Parathyroid adenoma (tissue), 2 donors: ENCODE measurements around the gene CRYBG1.

Source experiments
- H2AFZ ChIP-seq: fragments of 300-600 bp; sonication (generic); one replicate; pipeline ENCODE4 v1.7.0; 2017; ENCODE audit warnings: antibody characterized with exemption, mild to moderate bottlenecking
- H3K27ac ChIP-seq: fragments of 300-600 bp; sonication (generic); one replicate; pipeline ENCODE4 v1.7.0; 2017
- H3K27me3 ChIP-seq: fragments of 300-600 bp; sonication (generic); one replicate; pipeline ENCODE4 v1.7.0; 2017; ENCODE audit warnings: low read length; ENCODE audit not compliant: control insufficient read depth, insufficient read depth
- H3K36me3 ChIP-seq: fragments of 300-600 bp; sonication (generic); one replicate; pipeline ENCODE4 v1.7.0; 2017; ENCODE audit warnings: low read length; ENCODE audit not compliant: control insufficient read depth, insufficient read depth
- H3K4me1 ChIP-seq: fragments of 300-600 bp; sonication (generic); one replicate; pipeline ENCODE4 v1.7.0; 2017; ENCODE audit warnings: control low read depth
- H3K4me2 ChIP-seq: fragments of 300-600 bp; sonication (generic); one replicate; pipeline ENCODE4 v1.7.0; 2017; ENCODE audit warnings: low read length
- H3K4me3 ChIP-seq: fragments of 300-600 bp; sonication (generic); one replicate; pipeline ENCODE4 v1.7.0; 2017; ENCODE audit warnings: low read depth, low read length
- H3K79me2 ChIP-seq: fragments of 300-600 bp; sonication (generic); one replicate; pipeline ENCODE4 v1.7.0; 2017; ENCODE audit warnings: control low read depth
- H3K9ac ChIP-seq: fragments of 300-600 bp; sonication (generic); one replicate; pipeline ENCODE4 v1.7.0; 2017; ENCODE audit warnings: mild to moderate bottlenecking
- H3K9me3 ChIP-seq: fragments of 300-600 bp; sonication (generic); one replicate; pipeline ENCODE4 v1.7.0; 2017; ENCODE audit warnings: low read length; ENCODE audit not compliant: control insufficient read depth
- CTCF ChIP-seq: fragments of 300-600 bp; sonication (generic); IDR thresholded peaks from one replicate; pipeline ENCODE4 v1.7.0; 2017; ENCODE audit warnings: antibody characterized with exemption, mild to moderate bottlenecking
- donor health status: primary hyperparathyroidism.

Gene CRYBG1

GRCh38 chr6:106508277-106508676 is 147.8 kb downstream of the CRYBG1 start:
- Histone ChIP-seq H3K27ac (no peak overlapping the region), H3K79me2 (no peaks in the 10 kb centered on the region), H3K9me3 (no peaks in the 10 kb centered on the region), H3K4me3 (no peak overlapping the region), H3K4me2 (no peak overlapping the region), H3K4me1 (peaks cover under 1% of the 10 kb centered on the region), H3K36me3 (no peaks in the 10 kb centered on the region), H3K27me3 (no peaks in the 10 kb centered on the region), H3K9ac (no peak overlapping the region), H2AFZ (no peak overlapping the region)
- no peak for TF ChIP-seq CTCF

- Histone ChIP-seq H3K36me3 (no peaks in the 10 kb centered on the region), H3K9me3 (no peaks in the 10 kb centered on the region)
These were observed 148.3 kb downstream of the CRYBG1 start for GRCh38 chr6:106508834-106509233.

GRCh38 chr6:106509420-106510089 is 149.0 kb downstream of the CRYBG1 start:
- no peaks in the 10 kb centered on the region for H3K36me3 ChIP-seq
- H3K4me3 ChIP-seq: peak overlapping the region; percentile 81
- H3K79me2 ChIP-seq: no peaks in the 10 kb centered on the region
- no peaks in the 10 kb centered on the region for H3K27me3 ChIP-seq
- TF ChIP-seq CTCF: no peak
- H3K9ac ChIP-seq: no peak overlapping the region
- H3K4me1 ChIP-seq: peaks cover 2% of the 10 kb centered on the region
- H2AFZ ChIP-seq: no peak overlapping the region
- no peak overlapping the region for H3K27ac ChIP-seq
- H3K4me2 ChIP-seq: no peak overlapping the region
- H3K9me3 ChIP-seq: no peaks in the 10 kb centered on the region

More at GRCh38 chr6:106508834-106509233, 148.3 kb downstream of the CRYBG1 start:
- H3K9ac ChIP-seq: no peak overlapping the region
- no peak for TF ChIP-seq CTCF
- peaks cover 2% of the 10 kb centered on the region for H3K4me1 ChIP-seq
- no peak overlapping the region for H2AFZ ChIP-seq
- no peak overlapping the region for H3K4me2 ChIP-seq
- no peak overlapping the region for H3K27ac ChIP-seq
- no peaks in the 10 kb centered on the region for H3K79me2 ChIP-seq
- no peak overlapping the region for H3K4me3 ChIP-seq
- H3K27me3 ChIP-seq: no peaks in the 10 kb centered on the region

GRCh38 chr6:106510090-106510970 is 149.8 kb downstream of the CRYBG1 start:
- Histone ChIP-seq H3K4me2 (peak overlapping the region; percentile 78), H3K9me3 (no peaks in the 10 kb centered on the region), H2AFZ (peak overlapping the region; percentile 89), H3K79me2 (no peaks in the 10 kb centered on the region), H3K4me3 (peak overlapping the region; percentile 81), H3K36me3 (no peaks in the 10 kb centered on the region), H3K27me3 (no peaks in the 10 kb centered on the region), H3K27ac (no peak overlapping the region), H3K9ac (no peak overlapping the region), H3K4me1 (peaks cover 2% of the 10 kb centered on the region)
- no peak for TF ChIP-seq CTCF
